ENCODE data around the gene ZFP69.
A peak's percentile ranks its signal among the peaks of the same experiment; 100 is the strongest.

ZFP69 gene

DNA sequence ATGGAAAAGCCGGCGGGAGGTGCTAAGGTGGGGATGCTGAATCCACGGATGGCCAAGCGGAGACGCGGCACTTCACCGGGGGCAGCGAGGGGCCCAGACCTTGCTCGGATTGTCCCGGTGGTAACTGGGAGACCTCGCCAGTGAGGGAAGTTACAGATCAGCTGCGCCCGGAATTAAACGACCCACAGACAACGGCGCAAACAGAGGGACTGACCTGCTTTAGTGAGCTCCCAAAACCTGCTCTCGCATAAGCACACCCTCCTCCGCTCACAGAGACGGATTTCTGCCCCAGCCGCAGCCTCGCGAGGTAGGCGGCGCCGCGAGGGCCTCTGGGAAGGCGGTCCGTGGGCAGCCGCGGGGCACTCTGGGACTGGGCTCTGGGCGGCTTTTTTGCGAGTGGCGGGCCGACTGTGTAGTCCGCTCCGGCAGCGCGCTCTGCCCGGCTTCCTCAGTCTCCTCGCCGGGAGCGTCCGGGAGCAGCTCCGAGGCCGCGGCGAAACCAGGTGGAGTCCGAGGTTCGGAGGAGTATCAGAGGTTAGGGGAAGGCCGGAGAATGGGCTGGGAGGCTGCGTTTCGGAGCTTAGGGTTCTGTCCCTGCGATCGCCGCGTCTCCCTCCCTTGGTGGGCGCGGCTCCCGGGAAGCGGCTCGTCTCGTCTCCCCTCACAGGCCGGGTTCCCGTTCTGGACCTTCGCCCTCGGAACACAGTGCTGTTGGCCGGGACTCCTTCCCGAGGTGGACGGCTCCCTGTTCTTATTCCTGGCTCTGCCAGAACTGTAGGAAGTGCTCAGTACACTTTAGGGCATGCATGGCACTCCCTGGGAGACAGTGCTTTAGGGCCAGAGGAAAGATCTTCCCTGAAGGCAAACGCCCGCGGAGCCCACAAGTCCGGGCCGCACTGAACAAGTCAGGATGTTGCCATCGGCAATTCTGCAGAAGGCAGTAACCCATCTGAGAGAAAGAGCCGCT is 31.6 kb downstream of the ZFP69 start, which contains the start of gene EXO5:
EXO5 (plus strand) TSS at position 393 of the 967 bp plus-strand sequence. CDS start 5,778 bp downstream, outside the sequence.
- no peak for FAIRE-seq

- no peak for FAIRE-seq
Observed at GRCh38 chr1:40519517-40519916, 42.4 kb downstream of the ZFP69 start.

GRCh38 chr1:40530735-40531380 is 53.8 kb downstream of the ZFP69 start:
- FAIRE-seq = no peak

DNA sequence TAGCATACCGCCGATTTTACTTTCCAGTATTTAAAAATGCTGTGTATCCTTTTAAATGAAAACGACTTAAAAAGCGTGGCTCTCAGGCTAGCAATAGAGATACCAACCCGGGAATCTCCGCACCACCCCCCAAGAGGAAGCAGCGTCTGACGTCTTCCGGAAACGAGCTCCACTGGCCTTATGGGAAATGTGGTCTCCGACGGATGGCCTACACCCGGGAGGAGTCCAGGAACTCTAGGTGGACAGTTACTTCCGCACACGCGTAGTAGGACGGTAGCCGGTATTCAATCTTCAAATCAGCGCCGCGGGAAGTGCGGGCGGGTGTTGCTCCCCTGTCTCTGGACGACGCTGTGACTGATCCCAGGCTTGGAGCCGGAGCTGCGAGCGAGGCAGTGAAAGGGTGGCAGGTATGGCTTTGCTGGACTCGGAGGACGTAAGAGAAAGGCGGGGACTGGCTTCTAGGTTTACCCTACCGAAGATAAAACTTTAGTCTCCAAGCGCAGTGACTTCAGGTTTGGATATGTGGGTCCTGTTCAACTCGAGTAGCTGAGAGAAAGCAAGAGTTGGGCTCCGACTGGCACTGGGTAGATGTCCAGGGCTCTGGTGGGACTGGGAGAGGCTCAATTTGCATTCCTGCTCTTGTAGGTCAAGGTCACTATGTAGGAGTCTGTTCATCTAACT is 54.4 kb downstream of the ZFP69 start, which contains the start of gene ZNF684:
ZNF684 (plus strand) TSS at position 257 of the 681 bp plus-strand sequence. CDS start 1,530 bp downstream, outside the sequence.
- FAIRE-seq = peak; percentile 92

DNA sequence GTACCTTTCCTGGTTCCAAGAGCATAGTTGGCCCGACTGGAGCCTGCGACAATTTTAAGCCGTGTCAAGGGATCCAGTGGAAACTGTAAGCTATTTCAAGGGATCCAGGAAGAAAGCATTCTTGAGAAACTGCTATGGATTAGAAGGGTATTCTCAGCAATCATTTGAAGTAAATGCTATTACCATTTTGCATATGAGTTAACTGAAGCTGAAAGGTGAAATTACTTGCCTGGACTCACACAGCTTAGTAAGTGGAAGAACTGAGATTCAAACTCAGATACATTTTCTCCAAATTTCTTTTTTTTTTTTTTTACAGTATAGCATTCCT is 54.9 kb downstream of the ZFP69 start:
- no peak for FAIRE-seq

DNA sequence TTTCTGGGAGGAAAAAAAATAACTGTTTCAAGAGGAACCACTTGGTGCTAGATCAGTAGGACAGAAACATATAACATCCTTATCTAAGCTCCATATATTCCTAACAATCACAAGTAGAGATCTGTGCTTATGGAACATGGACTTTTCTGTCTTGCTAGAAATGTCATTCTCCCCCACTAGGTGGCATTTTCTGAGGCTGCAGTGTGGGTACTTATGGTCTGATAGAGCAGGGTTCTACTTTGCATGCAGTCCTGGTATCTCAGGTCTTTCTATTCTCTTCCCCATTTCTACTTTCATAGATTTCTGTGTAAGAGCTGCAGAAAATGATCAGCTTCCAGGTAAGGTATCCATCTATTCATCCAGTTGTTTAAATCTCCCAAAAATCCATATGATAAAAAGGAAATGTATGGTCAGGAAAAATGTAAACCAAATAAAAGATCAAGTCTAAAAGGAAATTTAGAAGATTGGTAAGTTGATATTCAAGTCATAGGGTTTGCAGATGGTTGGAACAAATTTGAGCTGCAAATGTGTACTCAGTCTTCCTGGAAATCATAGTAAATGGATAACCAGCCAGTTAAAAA is 55.8 kb downstream of the ZFP69 start:
- FAIRE-seq = no peak

DNA sequence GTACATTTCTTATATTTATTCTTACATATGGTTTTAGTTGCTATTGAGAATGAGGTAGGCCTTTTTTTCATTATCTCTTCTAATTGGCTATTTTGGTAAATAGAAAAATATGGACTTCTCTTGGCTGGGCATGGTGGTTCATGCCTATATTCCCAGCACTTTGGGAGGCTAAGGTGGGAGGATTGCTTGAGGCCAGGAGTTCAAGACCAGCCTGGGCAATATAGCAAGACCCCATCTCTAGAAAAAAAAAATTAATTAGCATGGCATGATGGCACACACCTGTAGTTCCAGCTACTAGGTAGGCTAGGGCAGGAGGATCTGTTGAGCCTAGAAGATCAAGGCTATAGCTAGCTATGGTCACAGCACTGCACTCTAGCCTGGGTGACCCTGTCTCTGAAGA is 57.5 kb downstream of the ZFP69 start:
- no peak for FAIRE-seq

GRCh38 chr1:40535732-40536131 is 58.6 kb downstream of the ZFP69 start:
- FAIRE-seq = no peak

GRCh38 chr1:40539338-40539737 is 62.2 kb downstream of the ZFP69 start:
- FAIRE-seq = no peak
